Smooth muscle cell (in vitro differentiated cells): ENCODE data around the gene SRL. TPM values are rescaled to one million over a fixed set of nuclear protein-coding genes. Genes with fewer than 3 reads are reported as not detected.

ENCODE experiments used
- DNase-seq: peaks from one replicate; lab custom pipeline; 2025; ENCODE audit not compliant: unreplicated experiment; lab: John Stamatoyannopoulos, UW
- H2AFZ ChIP-seq: fragments of 200-600 bp; sonication (generic); 2 replicates; pipeline ENCODE4 v1.6.0; 2016; ENCODE audit warnings: antibody characterized with exemption, low read depth, mild to moderate bottlenecking
- H3F3A ChIP-seq: fragments of 200-600 bp; sonication (generic); 2 replicates; pipeline ENCODE4 v1.6.0; 2017; ENCODE audit warnings: antibody characterized with exemption, low read depth
- H3K27ac ChIP-seq: fragments of 200-600 bp; sonication (generic); 2 replicates; pipeline ENCODE4 v1.5.1; 2016; ENCODE audit warnings: low read depth, mild to moderate bottlenecking
- H3K27me3 ChIP-seq: fragments of 200-600 bp; sonication (generic); 2 replicates; pipeline ENCODE4 v1.6.1; 2016; ENCODE audit warnings: low read depth, mild to moderate bottlenecking
- H3K36me3 ChIP-seq: fragments of 200-600 bp; sonication (generic); 2 replicates; pipeline ENCODE4 v1.5.1; 2016; ENCODE audit warnings: low read depth
- H3K4me1 ChIP-seq: fragments of 200-600 bp; sonication (generic); 2 replicates; pipeline ENCODE4 v1.5.1; 2016; ENCODE audit warnings: low read depth
- H3K4me2 ChIP-seq: fragments of 200-600 bp; sonication (generic); 2 replicates; pipeline ENCODE4 v1.6.0; 2016; ENCODE audit warnings: mild to moderate bottlenecking
- H3K4me3 ChIP-seq: fragments of 200-600 bp; sonication (generic); 2 replicates; pipeline ENCODE4 v1.5.1; 2016; ENCODE audit warnings: mild to moderate bottlenecking
- H3K79me2 ChIP-seq: fragments of 200-600 bp; sonication (generic); 2 replicates; pipeline ENCODE4 v1.6.0; 2016; ENCODE audit warnings: low read depth, mild to moderate bottlenecking
- H3K9ac ChIP-seq: fragments of 200-600 bp; sonication (generic); 2 replicates; pipeline ENCODE4 v1.6.0; 2016; ENCODE audit warnings: low read depth
- H3K9me3 ChIP-seq: fragments of 200-600 bp; sonication (generic); replicated peaks from 2 replicates; pipeline ENCODE4 v1.5.1; 2016; ENCODE audit warnings: low read depth
- H4K20me1 ChIP-seq: fragments of 200-600 bp; sonication (generic); 2 replicates; pipeline ENCODE4 v1.6.0; 2016; ENCODE audit warnings: low read depth
- CTCF ChIP-seq: fragments of 200-600 bp; sonication (generic); IDR thresholded peaks from 2 replicates; pipeline ENCODE4 v1.5.1; 2017; ENCODE audit warnings: borderline replicate concordance, mild to moderate bottlenecking, antibody characterized with exemption; ENCODE audit not compliant: insufficient read depth, poor library complexity, severe bottlenecking
- WGBS: methylation state at CpG from one replicate; pipeline ENCODE4 v1.1.7; 2016; ENCODE audit warnings: low lambda C conversion rate; 5-methylcytosine and 5-hydroxymethylcytosine counted together
- polyA plus RNA-seq: library from polyadenylated mRNA; unstranded; fragments of >200 nt; fragmentation: Nextera tagmentation; extraction: Ambion mirVana; gene quantifications from 2 replicates; pipeline ENCODE4 v1.2.1, GENCODE V29; 2016
- total RNA-seq: library from RNA; depleted of rRNA; stranded (reverse); fragments of >200 nt; gene quantifications from 2 replicates; pipeline ENCODE4 v1.2.3, GENCODE V29; 2014

Gene SRL
- total and polyA plus RNA-seq, 2 experiments from 2014 or later = not detected

GRCh38 chr16:4232541-4233386 is 9.1 kb downstream of the SRL start:
- no peaks in the 10 kb centered on the region for H3K9me3 ChIP-seq
- no peak overlapping the region for H3K9ac ChIP-seq
- no peak overlapping the region for H3K27ac ChIP-seq
- H3K27me3 ChIP-seq = no peaks in the 10 kb centered on the region
- 97% methylated on average over 14 of the region's 14 CpGs for WGBS
- H3K79me2 ChIP-seq = no peaks in the 10 kb centered on the region
- no peak overlapping the region for H2AFZ ChIP-seq
- no peak overlapping the region for H3K4me2 ChIP-seq
- H3K36me3 ChIP-seq = no peaks in the 10 kb centered on the region
- no peaks in the 10 kb centered on the region for H3F3A ChIP-seq
- H4K20me1 ChIP-seq = no peaks in the 10 kb centered on the region
- no peak for DNase-seq
- H3K4me1 ChIP-seq = no peaks in the 10 kb centered on the region
- no peak for TF ChIP-seq CTCF
- H3K4me3 ChIP-seq = no peak overlapping the region

- no peaks in the 10 kb centered on the region for H3K79me2 ChIP-seq
- TF ChIP-seq CTCF = no peak
Observed at GRCh38 chr16:4231886-4232285, 10.0 kb downstream of the SRL start.

GRCh38 chr16:4231367-4231766 is 10.5 kb downstream of the SRL start:
- Histone ChIP-seq H3K9ac (no peak overlapping the region), H3K4me2 (no peak overlapping the region), H3K9me3 (no peaks in the 10 kb centered on the region), H2AFZ (no peak overlapping the region), H3K79me2 (no peaks in the 10 kb centered on the region), H3K4me3 (no peak overlapping the region), H3K36me3 (no peaks in the 10 kb centered on the region), H3F3A (no peaks in the 10 kb centered on the region), H3K27ac (no peak overlapping the region), H3K4me1 (no peaks in the 10 kb centered on the region), H4K20me1 (no peaks in the 10 kb centered on the region), H3K27me3 (no peaks in the 10 kb centered on the region)
- DNase-seq = no peak
- WGBS = 91% methylated on average over 10 of the region's 10 CpGs
- no peak for TF ChIP-seq CTCF

More at GRCh38 chr16:4231886-4232285, 10.0 kb downstream of the SRL start:
- Histone ChIP-seq H3K4me3 (no peak overlapping the region), H3K36me3 (no peaks in the 10 kb centered on the region), H3K4me2 (no peak overlapping the region), H3K27me3 (no peaks in the 10 kb centered on the region), H3K9ac (no peak overlapping the region), H3K9me3 (no peaks in the 10 kb centered on the region), H4K20me1 (no peaks in the 10 kb centered on the region), H3F3A (no peaks in the 10 kb centered on the region), H2AFZ (no peak overlapping the region), H3K4me1 (no peaks in the 10 kb centered on the region), H3K27ac (no peak overlapping the region)
- 90% methylated on average over 11 of the region's 11 CpGs for whole genome bisulfite sequencing
- DNase-seq = no peak

- Histone ChIP-seq H4K20me1 (no peaks in the 10 kb centered on the region), H3K27me3 (no peaks in the 10 kb centered on the region), H3K79me2 (no peaks in the 10 kb centered on the region), H2AFZ (no peak overlapping the region), H3K4me3 (no peak overlapping the region), H3F3A (no peaks in the 10 kb centered on the region), H3K4me2 (no peak overlapping the region), H3K36me3 (no peaks in the 10 kb centered on the region), H3K4me1 (no peaks in the 10 kb centered on the region), H3K27ac (no peak overlapping the region), H3K9ac (no peak overlapping the region), H3K9me3 (no peaks in the 10 kb centered on the region)
- TF ChIP-seq CTCF = no peak
- no peak for DNase-seq
- 90% methylated on average over 2 of the region's 2 CpGs for WGBS
Observed at GRCh38 chr16:4227040-4227332, 14.9 kb downstream of the SRL start.
